ENCODE measurements around the gene ANKRD29. TPM values are rescaled to one million over a fixed set of nuclear protein-coding genes. Genes with fewer than 3 reads are reported as not detected.

ANKRD29 gene
- total and polyA plus RNA-seq, 5 experiments from 2014 or later: not detected

Other genes with a start within 250 kb of the ANKRD29 start
- 10 to 100 TPM; 78.9 to 79.6 TPM for gene RIOK3, start 209.6 kb downstream of the ANKRD29 start, total RNA-seq
- 10 to 100 TPM; 19.2 to 27.7 (median 25.0) TPM for gene RIOK3, start 209.6 kb downstream of the ANKRD29 start, polyA plus RNA-seq
- gene RMC1, start 159.4 kb downstream of the ANKRD29 start, total RNA-seq: 10 to 100 TPM; 44.4 to 48.5 TPM
- gene RMC1, start 159.4 kb downstream of the ANKRD29 start, polyA plus RNA-seq: 10 to 100 TPM; 24.6 to 28.3 (median 25.5) TPM
- gene NPC1, start 76.4 kb downstream of the ANKRD29 start, total RNA-seq: 10 to 100 TPM; 34.9 to 38.8 TPM
- 10 to 100 TPM in 2 of 3 donors, 1 to 10 TPM in 1; 5.0 to 15.5 (median 11.8) TPM for gene NPC1, start 76.4 kb downstream of the ANKRD29 start, polyA plus RNA-seq
- gene LAMA3, start 26.5 kb upstream of the ANKRD29 start, total RNA-seq: not detected
- not detected for gene LAMA3, start 26.5 kb upstream of the ANKRD29 start, polyA plus RNA-seq